ENCODE measurements around the gene KAZALD1.

GRCh38 chr10:101022967-101023705, 38.7 kb upstream of the KAZALD1 start:
- TF ChIP-seq CTCF (IDR thresholded peaks at IDR 0.05; ENCODE audit: low read depth, low read length): no peak
- TF ChIP-seq EZH2phosphoT487 (IDR thresholded peaks at IDR 0.05; ENCODE audit: low read depth): no peak

All from OCI-LY3 (cell line).